GM21825 (cell line): ENCODE results near the gene ANKRD1.

ENCODE experiments used
- ATAC-seq: cut with Tn5 transposase; IDR thresholded peaks from one replicate; pipeline ENCODE4 v1.9.1; 2021; ENCODE audit warnings: mild to moderate bottlenecking, moderate library complexity; ENCODE audit not compliant: unreplicated experiment

ANKRD1 gene

GRCh38 chr10:90936276-90936659 lies 15.4 kb upstream of the ANKRD1 start:
- ATAC-seq, result no peak

- ATAC-seq, result no peak
Measured at GRCh38 chr10:90935581-90936275, 14.8 kb upstream of the ANKRD1 start.

GRCh38 chr10:90930971-90931871 lies 10.3 kb upstream of the ANKRD1 start:
- ATAC-seq, result no peak

- no peak for ATAC-seq
Measured at GRCh38 chr10:90930070-90930837, 9.4 kb upstream of the ANKRD1 start.

GRCh38 chr10:90929179-90929578 lies 8.3 kb upstream of the ANKRD1 start:
- no peak for ATAC-seq

GRCh38 chr10:90927293-90927692 lies 6.4 kb upstream of the ANKRD1 start:
- ATAC-seq, result no peak

- ATAC-seq, result no peak
Measured at GRCh38 chr10:90925079-90926029, 4.5 kb upstream of the ANKRD1 start.

GRCh38 chr10:90924552-90924951 lies 3.7 kb upstream of the ANKRD1 start:
- ATAC-seq, result no peak

GRCh38 chr10:90923111-90923731 lies 2.3 kb upstream of the ANKRD1 start:
- ATAC-seq, result no peak

- ATAC-seq, result no peak
Measured at GRCh38 chr10:90921906-90922305, 1.0 kb upstream of the ANKRD1 start.

- no peak for ATAC-seq
Measured at GRCh38 chr10:90919683-90920574, 958 bp downstream of the ANKRD1 start.

- ATAC-seq, result no peak
Measured at GRCh38 chr10:90917968-90918318, 2.9 kb downstream of the ANKRD1 start.

- no peak for ATAC-seq
Measured at GRCh38 chr10:90917238-90917967, 3.5 kb downstream of the ANKRD1 start.

GRCh38 chr10:90916392-90917237 lies 4.3 kb downstream of the ANKRD1 start:
- no peak for ATAC-seq

- no peak for ATAC-seq
Measured at GRCh38 chr10:90915766-90916075, 5.2 kb downstream of the ANKRD1 start.

- ATAC-seq, result no peak
Measured at GRCh38 chr10:90914992-90915765, 5.7 kb downstream of the ANKRD1 start.
